ENCODE measurements around the gene PRKAG2. TPM values are rescaled to one million over a fixed set of nuclear protein-coding genes. Genes with fewer than 3 reads are reported as not detected.

PRKAG2 gene
- total and polyA plus RNA-seq, 9 donors = 9.3 to 37.7 (median 22.6) TPM

- Histone ChIP-seq H3K9me3 (no peaks in the 10 kb centered on the region), H3K27me3 (no peaks in the 10 kb centered on the region), H3K27ac (no peak overlapping the region), H3K4me1 (ENCODE audit: insufficient read depth) (peaks cover 4% of the 10 kb centered on the region), H3K36me3 (no peaks in the 10 kb centered on the region), H3K4me3 (no peak overlapping the region)
- 82 to 89% (median 86%) methylated on average over 17 of the region's 17 CpGs for WGBS, 3 donors
- no peak for TF ChIP-seq POLR2A (IDR thresholded peaks at IDR 0.05)
- TF ChIP-seq, protein P1, sequence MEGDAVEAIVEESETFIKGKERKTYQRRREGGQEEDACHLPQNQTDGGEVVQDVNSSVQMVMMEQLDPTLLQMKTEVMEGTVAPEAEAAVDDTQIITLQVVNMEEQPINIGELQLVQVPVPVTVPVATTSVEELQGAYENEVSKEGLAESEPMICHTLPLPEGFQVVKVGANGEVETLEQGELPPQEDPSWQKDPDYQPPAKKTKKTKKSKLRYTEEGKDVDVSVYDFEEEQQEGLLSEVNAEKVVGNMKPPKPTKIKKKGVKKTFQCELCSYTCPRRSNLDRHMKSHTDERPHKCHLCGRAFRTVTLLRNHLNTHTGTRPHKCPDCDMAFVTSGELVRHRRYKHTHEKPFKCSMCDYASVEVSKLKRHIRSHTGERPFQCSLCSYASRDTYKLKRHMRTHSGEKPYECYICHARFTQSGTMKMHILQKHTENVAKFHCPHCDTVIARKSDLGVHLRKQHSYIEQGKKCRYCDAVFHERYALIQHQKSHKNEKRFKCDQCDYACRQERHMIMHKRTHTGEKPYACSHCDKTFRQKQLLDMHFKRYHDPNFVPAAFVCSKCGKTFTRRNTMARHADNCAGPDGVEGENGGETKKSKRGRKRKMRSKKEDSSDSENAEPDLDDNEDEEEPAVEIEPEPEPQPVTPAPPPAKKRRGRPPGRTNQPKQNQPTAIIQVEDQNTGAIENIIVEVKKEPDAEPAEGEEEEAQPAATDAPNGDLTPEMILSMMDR (IDR thresholded peaks at IDR 0.05) = no peak
- no peak for DNase-seq
- intact Hi-C loops (cut with DNase I) = no loop called here
Observed at GRCh38 chr7:151838861-151839381, 38.0 kb downstream of the PRKAG2 start.

GRCh38 chr7:151838072-151838471, 38.8 kb downstream of the PRKAG2 start:
- no peak for DNase-seq
- TF ChIP-seq, protein P1 (IDR thresholded peaks at IDR 0.05) = no peak
- TF ChIP-seq POLR2A (IDR thresholded peaks at IDR 0.05) (no peak), EP300 (IDR thresholded peaks at IDR 0.05) (no peak)
- H3K9me3 ChIP-seq = no peaks in the 10 kb centered on the region

DNA sequence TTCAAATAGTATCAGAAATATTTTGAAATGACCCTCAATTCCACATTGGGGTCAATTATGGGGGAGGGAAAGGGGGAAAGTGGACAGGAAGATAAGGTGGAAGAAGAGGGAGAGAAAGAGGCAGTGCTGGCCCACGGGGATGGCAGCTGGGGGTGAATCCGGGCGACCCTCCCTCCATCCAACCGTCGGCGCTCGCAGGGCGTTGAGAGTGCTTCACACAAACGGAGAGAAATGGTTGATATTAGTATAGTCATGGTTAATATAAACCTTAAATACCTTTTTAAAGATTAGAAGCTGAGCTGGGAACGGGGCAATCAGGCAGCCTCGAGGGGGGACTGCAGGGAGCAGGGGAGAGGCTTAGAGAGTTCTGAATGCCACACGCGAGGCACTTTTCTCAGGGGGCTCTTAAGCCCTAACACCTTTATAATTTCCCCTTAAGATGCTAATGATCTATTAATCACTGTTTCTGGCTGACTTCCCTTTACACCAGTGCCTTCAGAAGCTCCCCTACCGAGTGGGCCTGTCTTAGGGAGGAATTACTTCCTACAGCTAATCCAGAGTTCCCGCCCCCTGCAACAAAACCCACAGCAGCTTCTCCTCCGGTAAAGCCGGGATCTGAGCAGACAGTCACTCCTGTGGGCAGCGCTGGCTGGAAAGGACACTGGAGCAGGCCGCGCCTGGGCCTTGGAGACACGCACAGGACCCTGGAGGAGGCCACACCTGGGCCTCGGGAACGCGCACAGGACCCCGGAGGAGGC, 39.5 kb downstream of the PRKAG2 start:
- Histone ChIP-seq H3K9me3 (no peaks in the 10 kb centered on the region), H3K27me3 (no peaks in the 10 kb centered on the region), H3K36me3 (no peaks in the 10 kb centered on the region), H3K4me3 (no peak overlapping the region), H3K4me1 (ENCODE audit: insufficient read depth) (peaks cover 4% of the 10 kb centered on the region), H3K27ac (no peak overlapping the region)
- DNase-seq = no peak
- 56 to 59% (median 59%) methylated on average over 25 of the region's 25 CpGs for WGBS, 3 donors
- no peak for TF ChIP-seq POLR2A (IDR thresholded peaks at IDR 0.05)
- TF ChIP-seq EP300 (IDR thresholded peaks at IDR 0.05) = no peak
- TF ChIP-seq, protein P1 (IDR thresholded peaks at IDR 0.05) = no peak
- intact Hi-C loops (cut with DNase I) = no loop called here

More at GRCh38 chr7:151838072-151838471, 38.8 kb downstream of the PRKAG2 start:
- Histone ChIP-seq H3K4me3 (no peak overlapping the region), H3K36me3 (no peaks in the 10 kb centered on the region), H3K4me1 (ENCODE audit: insufficient read depth) (peaks cover 4% of the 10 kb centered on the region), H3K27me3 (no peaks in the 10 kb centered on the region), H3K27ac (no peak overlapping the region)
- WGBS, 3 donors = 77 to 85% (median 79%) methylated on average over 7 of the region's 7 CpGs
- intact Hi-C loops (cut with DNase I) = no loop called here

DNA sequence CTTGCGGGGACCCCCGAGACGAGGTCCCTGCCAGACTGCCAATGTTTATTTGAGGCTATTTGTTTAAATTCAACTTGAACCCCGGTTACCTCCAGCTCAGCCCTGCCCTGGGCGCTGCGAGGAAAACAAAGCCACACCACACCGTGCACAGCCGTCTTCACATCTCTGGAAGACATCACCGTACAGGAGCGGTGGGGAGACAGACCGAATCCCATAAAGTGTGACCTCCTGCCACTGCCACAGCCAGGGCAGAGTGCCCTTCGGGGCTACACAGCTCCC, 40.0 kb downstream of the PRKAG2 start:
- no peaks in the 10 kb centered on the region for H3K27me3 ChIP-seq
- TF ChIP-seq POLR2A (IDR thresholded peaks at IDR 0.05) (no peak), EP300 (IDR thresholded peaks at IDR 0.05) (no peak)
- TF ChIP-seq, protein P1 (IDR thresholded peaks at IDR 0.05) = no peak
- 90 to 93% (median 93%) methylated on average over 12 of the region's 12 CpGs for WGBS, 3 donors
- H3K36me3 ChIP-seq = no peaks in the 10 kb centered on the region
- H3K9me3 ChIP-seq = no peaks in the 10 kb centered on the region
- H3K4me3 ChIP-seq = no peak overlapping the region
- H3K27ac ChIP-seq = no peak overlapping the region
- H3K4me1 ChIP-seq (ENCODE audit: insufficient read depth) = peaks cover 4% of the 10 kb centered on the region
- no peak for DNase-seq
- intact Hi-C loops (cut with DNase I) = no loop called here
